Measurements from ENCODE around the gene PHPT1.

DNA sequence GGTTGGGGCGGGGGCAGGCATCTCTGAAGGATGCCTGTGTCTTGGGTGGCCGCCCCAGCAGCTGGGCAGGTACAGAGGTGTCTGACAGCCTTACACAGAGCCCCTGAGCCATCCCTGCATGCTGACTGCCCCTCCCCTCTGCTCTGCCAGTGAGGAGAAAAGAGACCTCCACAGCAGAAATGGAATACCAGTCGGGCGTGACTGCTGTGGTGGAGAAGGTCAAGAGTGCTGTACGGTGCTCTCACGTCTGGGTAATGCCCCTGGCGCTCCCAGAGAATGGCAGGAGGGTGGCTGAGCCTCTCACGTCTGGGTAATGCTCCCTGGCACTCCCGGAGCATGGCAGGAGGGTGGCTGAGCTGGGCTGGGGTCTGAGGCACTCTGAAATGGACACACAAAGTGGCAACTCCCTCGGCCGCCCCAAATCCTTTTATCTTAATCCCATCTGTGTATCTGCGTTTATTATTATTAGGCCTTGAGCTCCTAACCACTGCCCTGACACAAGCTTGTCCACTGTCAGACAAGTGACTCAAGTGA, 43.9 kb upstream of the PHPT1 start:
- TF ChIP-seq, protein P1, sequence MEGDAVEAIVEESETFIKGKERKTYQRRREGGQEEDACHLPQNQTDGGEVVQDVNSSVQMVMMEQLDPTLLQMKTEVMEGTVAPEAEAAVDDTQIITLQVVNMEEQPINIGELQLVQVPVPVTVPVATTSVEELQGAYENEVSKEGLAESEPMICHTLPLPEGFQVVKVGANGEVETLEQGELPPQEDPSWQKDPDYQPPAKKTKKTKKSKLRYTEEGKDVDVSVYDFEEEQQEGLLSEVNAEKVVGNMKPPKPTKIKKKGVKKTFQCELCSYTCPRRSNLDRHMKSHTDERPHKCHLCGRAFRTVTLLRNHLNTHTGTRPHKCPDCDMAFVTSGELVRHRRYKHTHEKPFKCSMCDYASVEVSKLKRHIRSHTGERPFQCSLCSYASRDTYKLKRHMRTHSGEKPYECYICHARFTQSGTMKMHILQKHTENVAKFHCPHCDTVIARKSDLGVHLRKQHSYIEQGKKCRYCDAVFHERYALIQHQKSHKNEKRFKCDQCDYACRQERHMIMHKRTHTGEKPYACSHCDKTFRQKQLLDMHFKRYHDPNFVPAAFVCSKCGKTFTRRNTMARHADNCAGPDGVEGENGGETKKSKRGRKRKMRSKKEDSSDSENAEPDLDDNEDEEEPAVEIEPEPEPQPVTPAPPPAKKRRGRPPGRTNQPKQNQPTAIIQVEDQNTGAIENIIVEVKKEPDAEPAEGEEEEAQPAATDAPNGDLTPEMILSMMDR (IDR thresholded peaks at IDR 0.05 in 4 of 5, conservative IDR thresholded peaks at IDR 0.05 in 1 of 5): no peak
- TF ChIP-seq POLR2A (IDR thresholded peaks at IDR 0.05): no peak

All from gastrocnemius medialis (tissue), 4 donors.